Liver (tissue), 9 donors: ENCODE measurements around the gene LRRC15. TPM values are rescaled to one million over a fixed set of nuclear protein-coding genes. Genes with fewer than 3 reads are reported as not detected.

Source experiments
- DNase-seq: peaks from one replicate; pipeline ENCODE4 v3.0.0-alpha.2; 2017; ENCODE audit warnings: low spot score
- H3K27ac ChIP-seq, 2 donors: one replicate each; pipeline ENCODE4 v1.7.0; 2013; ENCODE audit warnings: inconsistent platforms in 2 of 2, low read length in 2 of 2, control low read depth in 1 of 2, low read depth in 1 of 2, mild to moderate bottlenecking in 1 of 2
- H3K27me3 ChIP-seq, 4 donors: one replicate each; pipeline versions ENCODE4 v1.6.1 to v1.7.0; 2013; ENCODE audit warnings: low read length in 3 of 4, inconsistent platforms in 1 of 4, mild to moderate bottlenecking in 1 of 4, moderate library complexity in 1 of 4; ENCODE audit not compliant: control insufficient read depth in 4 of 4, insufficient read depth in 4 of 4
- H3K36me3 ChIP-seq, 4 donors: one replicate each; pipeline versions ENCODE4 v1.6.1 to v1.7.0; 2013; ENCODE audit warnings: low read length in 3 of 4, mild to moderate bottlenecking in 3 of 4, low read depth in 1 of 4, moderate library complexity in 1 of 4; ENCODE audit not compliant: control insufficient read depth in 4 of 4, insufficient read depth in 3 of 4
- H3K4me1 ChIP-seq, 4 donors: one replicate each; pipeline versions ENCODE4 v1.6.1 to v1.7.0; 2013; ENCODE audit warnings: low read length in 3 of 4, mild to moderate bottlenecking in 3 of 4, moderate library complexity in 1 of 4; ENCODE audit not compliant: control insufficient read depth in 4 of 4, insufficient read depth in 4 of 4
- H3K4me3 ChIP-seq, 3 donors: one replicate each; pipeline versions ENCODE4 v1.6.1 to v1.7.0; 2013; ENCODE audit warnings: low read length in 3 of 3, control low read depth in 1 of 3, low read depth in 1 of 3, mild to moderate bottlenecking in 1 of 3
- H3K9ac ChIP-seq, 2 donors: one replicate each; pipeline ENCODE4 v1.7.0; 2013; ENCODE audit warnings: low read length in 2 of 2, mild to moderate bottlenecking in 2 of 2, moderate library complexity in 2 of 2, control low read depth in 1 of 2, low read depth in 1 of 2
- H3K9me3 ChIP-seq, 4 donors: one replicate each; pipeline versions ENCODE4 v1.6.1 to v1.7.0; 2013; ENCODE audit warnings: low read length in 3 of 4; ENCODE audit not compliant: control insufficient read depth in 4 of 4
- ATF3 ChIP-seq: IDR thresholded peaks from 2 replicates; pipeline ENCODE4 v1.6.1; 2016; ENCODE audit warnings: antibody characterized with exemption
- EGR1 ChIP-seq, 2 donors: IDR thresholded peaks; 2 replicates each; pipeline ENCODE4 v1.6.1; 2016 to 2018; ENCODE audit warnings: antibody characterized with exemption in 2 of 2, low read depth in 2 of 2
- FOXA1 ChIP-seq: IDR thresholded peaks from 2 replicates; pipeline ENCODE4 v1.6.1; 2016; ENCODE audit warnings: antibody characterized with exemption
- FOXA2 ChIP-seq: IDR thresholded peaks from 2 replicates; pipeline ENCODE4 v1.6.1; 2016; ENCODE audit warnings: antibody characterized with exemption
- GABPA ChIP-seq, 2 donors: IDR thresholded peaks in 1 of 2; conservative IDR thresholded peaks in 1 of 2; 2 replicates each; pipeline ENCODE4 v1.6.1; 2016; ENCODE audit warnings: antibody characterized with exemption in 2 of 2, mild to moderate bottlenecking in 1 of 2, moderate library complexity in 1 of 2
- HNF4A ChIP-seq, 2 donors: conservative IDR thresholded peaks; 2 replicates each; pipeline ENCODE4 v1.6.1; 2016; ENCODE audit warnings: antibody characterized with exemption in 2 of 2, mild to moderate bottlenecking in 2 of 2
- HNF4G ChIP-seq: IDR thresholded peaks from 2 replicates; pipeline ENCODE4 v1.6.1; 2016; ENCODE audit warnings: antibody characterized with exemption
- JUND ChIP-seq, 2 donors: IDR thresholded peaks; 2 replicates each; pipeline ENCODE4 v1.6.1; 2016; ENCODE audit warnings: antibody characterized with exemption in 2 of 2
- MAX ChIP-seq: IDR thresholded peaks from 2 replicates; pipeline ENCODE4 v1.6.1; 2016; ENCODE audit warnings: antibody characterized with exemption
- NR2F2 ChIP-seq: IDR thresholded peaks from 2 replicates; pipeline ENCODE4 v1.6.1; 2016; ENCODE audit warnings: antibody characterized with exemption
- RAD21 ChIP-seq, 2 donors: IDR thresholded peaks; 2 replicates each; pipeline ENCODE4 v1.6.1; 2016; ENCODE audit warnings: antibody characterized with exemption in 2 of 2, mild to moderate bottlenecking in 2 of 2
- REST ChIP-seq: IDR thresholded peaks from 2 replicates; pipeline ENCODE4 v1.6.1; 2016; ENCODE audit warnings: antibody characterized with exemption, mild to moderate bottlenecking
- RXRA ChIP-seq, 2 donors: IDR thresholded peaks; 2 replicates each; pipeline ENCODE4 v1.6.1; 2017 to 2018; ENCODE audit warnings: antibody characterized with exemption in 2 of 2, mild to moderate bottlenecking in 1 of 2
- SP1 ChIP-seq: IDR thresholded peaks from 2 replicates; pipeline ENCODE4 v1.6.1; 2018; ENCODE audit warnings: antibody characterized with exemption, mild to moderate bottlenecking
- TAF1 ChIP-seq: conservative IDR thresholded peaks from 2 replicates; pipeline ENCODE4 v1.6.1; 2016; ENCODE audit warnings: antibody characterized with exemption, mild to moderate bottlenecking
- YY1 ChIP-seq: IDR thresholded peaks from 2 replicates; pipeline ENCODE4 v1.6.1; 2016; ENCODE audit warnings: antibody characterized with exemption, mild to moderate bottlenecking
- ZBTB33 ChIP-seq: IDR thresholded peaks from 2 replicates; pipeline ENCODE4 v1.6.1; 2016; ENCODE audit warnings: antibody characterized with exemption
- WGBS: extraction: QIAGEN DNeasy Blood & Tissue Kit; methylation state at CpG from one replicate; pipeline ENCODE4 v1.1.7; 2013; 5-methylcytosine and 5-hydroxymethylcytosine counted together
- polyA plus RNA-seq, 2 donors: library from polyadenylated mRNA; stranded (reverse) in 1 of 2; unstranded in 1 of 2; fragments of 200-250 nt in 1 of 2; fragments of >200 nt in 1 of 2; fragmentation: Nextera tagmentation in 1 of 2; extraction: Ambion mirVana in 1 of 2; gene quantifications; one replicate each; pipeline versions ENCODE4 v1.2.1 to v1.2.3, GENCODE V29; 2013 to 2015
- total RNA-seq, 2 donors: library from RNA; depleted of rRNA; stranded (reverse); fragments of >200 nt; gene quantifications; one replicate each; pipeline ENCODE4 v1.2.3, GENCODE V29; 2014
- TF ChIP-seq, protein P1 (sequence below): fragments of 150-350 bp; IDR thresholded peaks from 2 replicates; pipeline ENCODE4 v1.5.1; 2017; ENCODE audit warnings: improper control_type of control experiment, low read depth, low read length; ENCODE audit not compliant: missing input control
- donor health status: healthy.
- donor health status: healthy.
- donor health status: healthy.
- donor health status: healthy.
- donor health status: healthy.

Gene LRRC15
- total and polyA plus RNA-seq, 4 donors: 0.03 to 0.08 (median 0.05) TPM; not detected in 1

GRCh38 chr3:194377708-194378107 is 8.2 kb upstream of the LRRC15 start:
- peaks cover 0 to 2% (median 0%) of the 10 kb centered on the region in 4 donors for H3K27me3 ChIP-seq
- DNase-seq: no peak
- 93% methylated on average over 1 of the region's 1 CpG for WGBS

More at GRCh38 chr3:194377708-194378107, 8.2 kb upstream of the LRRC15 start:
- TF ChIP-seq HNF4A (conservative IDR thresholded peaks at IDR 0.05) (no peak), SP1 (no peak), GABPA (IDR thresholded peaks at IDR 0.05 in 1 of 2, conservative IDR thresholded peaks at IDR 0.05 in 1 of 2) (no peak), RAD21 (IDR thresholded peaks at IDR 0.05) (no peak), JUND (IDR thresholded peaks at IDR 0.05) (no peak), ZBTB33 (no peak), FOXA2 (no peak), RXRA (IDR thresholded peaks at IDR 0.05) (no peak), EGR1 (IDR thresholded peaks at IDR 0.05; ENCODE audit: low read depth in 2 of 2) (no peak), NR2F2 (no peak), ATF3 (no peak), YY1 (no peak), REST (no peak), TAF1 (no peak), FOXA1 (no peak), HNF4G (no peak), MAX (no peak)
- TF ChIP-seq, protein P1, sequence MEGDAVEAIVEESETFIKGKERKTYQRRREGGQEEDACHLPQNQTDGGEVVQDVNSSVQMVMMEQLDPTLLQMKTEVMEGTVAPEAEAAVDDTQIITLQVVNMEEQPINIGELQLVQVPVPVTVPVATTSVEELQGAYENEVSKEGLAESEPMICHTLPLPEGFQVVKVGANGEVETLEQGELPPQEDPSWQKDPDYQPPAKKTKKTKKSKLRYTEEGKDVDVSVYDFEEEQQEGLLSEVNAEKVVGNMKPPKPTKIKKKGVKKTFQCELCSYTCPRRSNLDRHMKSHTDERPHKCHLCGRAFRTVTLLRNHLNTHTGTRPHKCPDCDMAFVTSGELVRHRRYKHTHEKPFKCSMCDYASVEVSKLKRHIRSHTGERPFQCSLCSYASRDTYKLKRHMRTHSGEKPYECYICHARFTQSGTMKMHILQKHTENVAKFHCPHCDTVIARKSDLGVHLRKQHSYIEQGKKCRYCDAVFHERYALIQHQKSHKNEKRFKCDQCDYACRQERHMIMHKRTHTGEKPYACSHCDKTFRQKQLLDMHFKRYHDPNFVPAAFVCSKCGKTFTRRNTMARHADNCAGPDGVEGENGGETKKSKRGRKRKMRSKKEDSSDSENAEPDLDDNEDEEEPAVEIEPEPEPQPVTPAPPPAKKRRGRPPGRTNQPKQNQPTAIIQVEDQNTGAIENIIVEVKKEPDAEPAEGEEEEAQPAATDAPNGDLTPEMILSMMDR: no peak
- H3K9ac ChIP-seq: no peak overlapping the region
- H3K4me3 ChIP-seq: no peak overlapping the region
- H3K4me1 ChIP-seq: no peaks in the 10 kb centered on the region
- no peak overlapping the region for H3K27ac ChIP-seq
- H3K36me3 ChIP-seq: no peaks in the 10 kb centered on the region
- H3K9me3 ChIP-seq: no peaks in the 10 kb centered on the region
